Activated T-cell treated with anti-CD3 and anti-CD28 coated beads for 1 hour (primary cell): ENCODE results near the gene PRKAG2.

Experiments used
- DNase-seq: peaks from one replicate; pipeline ENCODE4 v3.0.0-alpha.2; 2020; ENCODE audit warnings: low read depth

PRKAG2 gene

GRCh38 chr7:151691449-151691848 is 185.5 kb downstream of the PRKAG2 start:
- no peak for DNase-seq

- no peak for DNase-seq
These were observed 186.3 kb downstream of the PRKAG2 start for GRCh38 chr7:151690606-151691005.

- no peak for DNase-seq
These were observed 187.5 kb downstream of the PRKAG2 start for GRCh38 chr7:151689196-151689971.

GRCh38 chr7:151688236-151688780 is 188.6 kb downstream of the PRKAG2 start:
- no peak for DNase-seq

GRCh38 chr7:151687523-151688235 is 189.2 kb downstream of the PRKAG2 start:
- no peak for DNase-seq

GRCh38 chr7:151686826-151687225 is 190.1 kb downstream of the PRKAG2 start:
- DNase-seq = no peak

GRCh38 chr7:151686016-151686766 is 190.7 kb downstream of the PRKAG2 start:
- DNase-seq = no peak

GRCh38 chr7:151684408-151685175 is 192.3 kb downstream of the PRKAG2 start:
- DNase-seq = no peak

GRCh38 chr7:151683615-151684407 is 193.1 kb downstream of the PRKAG2 start:
- DNase-seq = no peak

GRCh38 chr7:151682831-151683614 is 193.9 kb downstream of the PRKAG2 start:
- DNase-seq = no peak

- DNase-seq = no peak
These were observed 195.2 kb downstream of the PRKAG2 start for GRCh38 chr7:151681726-151682125.

GRCh38 chr7:151680810-151681209 is 196.1 kb downstream of the PRKAG2 start:
- no peak for DNase-seq

GRCh38 chr7:151679881-151680612 is 196.9 kb downstream of the PRKAG2 start:
- no peak for DNase-seq

GRCh38 chr7:151679071-151679708 is 197.7 kb downstream of the PRKAG2 start:
- no peak for DNase-seq

- no peak for DNase-seq
These were observed 198.7 kb downstream of the PRKAG2 start for GRCh38 chr7:151678227-151678604.

- DNase-seq = no peak
These were observed 199.2 kb downstream of the PRKAG2 start for GRCh38 chr7:151677581-151678226.

- DNase-seq = no peak
These were observed 200.2 kb downstream of the PRKAG2 start for GRCh38 chr7:151676759-151677158.

GRCh38 chr7:151675196-151675920 is 201.6 kb downstream of the PRKAG2 start:
- no peak for DNase-seq
